ENCODE measurements around the gene CLASP1.
A peak's percentile ranks its signal among the peaks of the same experiment; 100 is the strongest.

CLASP1 gene

DNA sequence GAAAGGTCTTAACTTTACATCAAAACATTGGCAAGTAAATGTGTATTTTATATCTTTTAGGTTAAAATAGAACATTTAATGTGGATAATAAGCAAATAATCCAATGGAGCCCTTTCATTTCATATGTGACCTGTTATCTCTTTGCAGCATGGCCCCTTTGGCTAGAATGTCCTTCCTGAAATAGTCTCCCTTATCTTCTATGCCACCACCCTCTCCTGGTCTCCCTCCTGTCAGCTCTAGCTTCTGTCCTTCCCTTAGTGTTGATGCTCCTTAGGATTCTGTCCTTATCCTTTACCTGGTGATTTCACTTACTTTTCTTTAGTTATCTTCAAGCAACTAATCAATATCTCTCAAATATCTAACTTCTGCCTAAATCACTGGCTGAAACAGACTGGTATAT lies 277.2 kb downstream of the CLASP1 start:
- TF ChIP-seq, protein P1, sequence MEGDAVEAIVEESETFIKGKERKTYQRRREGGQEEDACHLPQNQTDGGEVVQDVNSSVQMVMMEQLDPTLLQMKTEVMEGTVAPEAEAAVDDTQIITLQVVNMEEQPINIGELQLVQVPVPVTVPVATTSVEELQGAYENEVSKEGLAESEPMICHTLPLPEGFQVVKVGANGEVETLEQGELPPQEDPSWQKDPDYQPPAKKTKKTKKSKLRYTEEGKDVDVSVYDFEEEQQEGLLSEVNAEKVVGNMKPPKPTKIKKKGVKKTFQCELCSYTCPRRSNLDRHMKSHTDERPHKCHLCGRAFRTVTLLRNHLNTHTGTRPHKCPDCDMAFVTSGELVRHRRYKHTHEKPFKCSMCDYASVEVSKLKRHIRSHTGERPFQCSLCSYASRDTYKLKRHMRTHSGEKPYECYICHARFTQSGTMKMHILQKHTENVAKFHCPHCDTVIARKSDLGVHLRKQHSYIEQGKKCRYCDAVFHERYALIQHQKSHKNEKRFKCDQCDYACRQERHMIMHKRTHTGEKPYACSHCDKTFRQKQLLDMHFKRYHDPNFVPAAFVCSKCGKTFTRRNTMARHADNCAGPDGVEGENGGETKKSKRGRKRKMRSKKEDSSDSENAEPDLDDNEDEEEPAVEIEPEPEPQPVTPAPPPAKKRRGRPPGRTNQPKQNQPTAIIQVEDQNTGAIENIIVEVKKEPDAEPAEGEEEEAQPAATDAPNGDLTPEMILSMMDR (conservative IDR thresholded peaks at IDR 0.05) = no peak
- TF ChIP-seq ZFX (IDR thresholded peaks at IDR 0.05) = no peak
- no peak overlapping the region for H3K27ac ChIP-seq

- H3K27ac ChIP-seq = no peak overlapping the region
- TF ChIP-seq ZFX (IDR thresholded peaks at IDR 0.05) = no peak
- TF ChIP-seq, protein P1 (conservative IDR thresholded peaks at IDR 0.05) = no peak
Observed at GRCh38 chr2:121368836-121369235, 280.4 kb downstream of the CLASP1 start.

DNA sequence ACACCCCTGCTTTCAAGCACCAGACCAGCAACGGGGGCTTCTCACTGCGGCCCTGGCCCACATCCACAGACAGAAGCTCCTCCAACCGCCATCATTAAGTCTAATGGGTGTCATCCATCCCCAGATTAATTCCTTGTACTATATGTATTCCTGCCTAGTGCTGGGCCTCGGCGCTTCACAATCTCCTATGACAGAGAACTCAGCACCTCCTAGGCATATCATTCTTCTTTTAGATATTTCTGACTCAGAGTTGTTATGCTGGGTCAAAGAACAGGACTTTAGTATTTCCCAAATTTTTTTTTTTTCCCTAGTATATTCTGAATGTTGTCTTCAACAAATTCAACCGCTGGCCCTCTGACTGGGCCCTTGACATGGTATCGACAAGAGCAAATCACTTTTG lies 281.1 kb downstream of the CLASP1 start:
- no peak for TF ChIP-seq ZFX (IDR thresholded peaks at IDR 0.05)
- TF ChIP-seq, protein P1 (conservative IDR thresholded peaks at IDR 0.05) = no peak
- H3K27ac ChIP-seq = no peak overlapping the region

- peak overlapping the region; percentile 64; the same call in 1 of the 2 replicates for H3K27ac ChIP-seq
- TF ChIP-seq, protein P1 (conservative IDR thresholded peaks at IDR 0.05) = no peak
- no peak for TF ChIP-seq ZFX (IDR thresholded peaks at IDR 0.05)
Observed at GRCh38 chr2:121367246-121367900, 281.9 kb downstream of the CLASP1 start.

DNA sequence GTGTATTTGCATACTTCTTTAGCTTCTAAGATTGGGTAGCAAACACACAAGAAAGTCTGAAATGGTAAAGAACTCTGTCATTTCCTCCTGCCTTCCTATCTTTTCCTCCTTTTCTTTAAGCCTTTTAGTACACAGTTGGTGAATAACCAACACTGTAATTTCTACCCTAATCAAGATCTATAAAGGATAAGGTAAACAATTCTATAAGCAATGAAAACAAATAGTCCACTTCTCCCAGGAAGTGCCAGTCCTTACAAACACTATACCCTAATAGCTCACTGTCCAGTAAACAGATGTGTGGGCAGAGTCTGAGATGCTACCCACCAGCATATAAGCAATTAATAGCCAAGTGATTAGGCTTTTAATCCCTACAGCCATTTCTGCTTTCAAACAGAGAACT lies 283.2 kb downstream of the CLASP1 start:
- H3K27ac ChIP-seq = peak overlapping the region; percentile 64
- TF ChIP-seq, protein P1 (conservative IDR thresholded peaks at IDR 0.05) = no peak
- no peak for TF ChIP-seq ZFX (IDR thresholded peaks at IDR 0.05)

DNA sequence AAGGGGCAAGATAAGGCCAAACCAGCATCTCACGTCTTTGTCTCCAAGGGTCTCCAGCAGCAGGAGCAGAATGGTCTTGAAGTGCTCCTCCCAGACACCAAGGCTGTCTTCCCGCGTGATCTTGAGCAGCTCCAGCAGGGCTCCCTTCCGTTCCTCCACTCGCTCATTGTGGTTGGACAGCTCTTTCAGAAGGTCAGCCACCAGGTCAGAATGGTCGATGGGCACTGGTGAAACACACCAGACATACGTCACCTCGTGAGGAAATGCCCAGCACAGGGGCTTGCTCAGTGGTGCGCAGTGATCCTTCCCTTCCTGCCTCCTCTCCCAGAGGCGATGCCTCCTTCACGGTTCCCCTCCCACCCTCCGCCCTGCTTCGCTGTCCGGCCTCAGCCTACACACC lies 284.2 kb downstream of the CLASP1 start:
- TF ChIP-seq, protein P1 (conservative IDR thresholded peaks at IDR 0.05) = no peak
- TF ChIP-seq ZFX (IDR thresholded peaks at IDR 0.05) = no peak
- H3K27ac ChIP-seq = peak overlapping the region; percentile 64

DNA sequence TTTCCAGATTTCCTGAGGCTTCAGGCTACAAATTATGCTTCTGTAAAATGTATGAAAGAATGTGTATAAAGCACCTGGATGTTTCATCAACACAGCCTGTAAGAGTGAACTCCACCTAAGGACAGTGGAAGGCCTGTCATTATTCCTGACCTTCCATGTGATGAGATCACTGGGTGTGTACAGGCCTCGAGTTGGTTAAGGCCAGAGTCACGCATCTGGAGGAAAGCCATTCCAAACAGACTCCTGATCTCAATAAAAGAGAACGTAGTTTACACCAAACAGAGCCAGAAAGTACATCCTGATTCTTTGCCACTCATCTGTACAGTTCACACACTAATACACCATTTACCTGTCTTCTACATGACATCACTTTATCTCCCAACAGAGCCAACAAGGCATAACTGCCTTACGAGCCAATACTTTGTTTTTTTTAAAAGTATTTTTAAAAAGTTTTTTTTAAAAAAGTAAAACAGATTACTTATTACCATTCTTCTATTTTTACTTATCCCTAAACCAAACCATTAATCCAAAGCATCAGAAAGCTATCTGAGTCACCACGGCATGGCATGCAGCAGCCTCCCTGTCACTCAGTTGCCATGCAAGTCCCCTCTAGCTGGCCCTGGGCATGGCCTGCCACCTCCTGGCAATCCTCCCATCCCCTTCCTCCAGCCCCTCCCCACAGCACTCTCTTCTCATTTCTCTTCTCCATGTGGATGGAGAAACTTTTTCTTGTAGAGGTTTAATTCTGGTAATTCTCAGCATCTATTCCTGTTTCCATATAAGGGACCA lies 285.4 kb downstream of the CLASP1 start:
- no peak for TF ChIP-seq ZFX (IDR thresholded peaks at IDR 0.05)
- TF ChIP-seq, protein P1 (conservative IDR thresholded peaks at IDR 0.05) = no peak

More for the DNA sequence above, 285.4 kb downstream of the CLASP1 start:
- peak overlapping the region; percentile 74 for H3K27ac ChIP-seq
